ENCODE results near the gene HOXA7. TPM values are rescaled to one million over a fixed set of nuclear protein-coding genes. Genes with fewer than 3 reads are reported as not detected.

Gene HOXA7
- 10 to 100 TPM in 1 of 4 donors, 1 to 10 TPM in 3; 3.3 to 11.8 (median 5.7) TPM for total RNA-seq

DNA sequence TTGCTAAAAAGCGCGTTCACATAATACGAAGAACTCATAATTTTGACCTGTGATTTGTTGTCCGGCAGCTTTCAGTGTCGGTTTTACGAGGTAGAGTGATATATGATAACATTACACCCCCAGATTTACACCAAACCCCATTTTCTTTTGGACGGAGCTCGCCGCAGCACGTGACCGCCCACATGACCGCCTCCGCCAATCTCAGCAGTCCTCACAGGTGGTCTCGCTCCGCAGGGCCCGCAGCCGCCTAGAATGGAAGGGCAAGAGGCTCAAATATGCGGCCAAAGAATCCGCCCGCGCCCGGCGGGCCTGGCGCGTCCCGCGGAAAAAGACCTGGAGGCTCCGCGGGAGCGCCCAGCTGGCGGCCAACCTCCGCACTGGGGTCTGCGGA, at the start of gene HOXA7:
HOXA7 (minus strand) TSS at position 168 of the 391 bp plus-strand sequence; CDS start at position 38, 130 bp downstream.
- Histone ChIP-seq H3K4me1 (peaks cover 3 to 60% (median 13%) of the 10 kb centered on the region in 4 donors), H3K9me3 (peaks cover 0 to 7% (median 0%) of the 10 kb centered on the region in 4 donors), H3K4me3 (peak within 1 kb of the TSS; percentile 33 to 81 (median 55)), H3K36me3 (no peaks in the 10 kb centered on the region), H3K27me3 (no peaks in the 10 kb centered on the region), H3K27ac (peak within 1 kb of the TSS; percentile 69 to 93 (median 84))
- peak; percentile 25 to 83 (median 76) for DNase-seq
- TF ChIP-seq POLR2A (IDR thresholded peaks at IDR 0.05), result peak in 1 of 2 donors; percentile 39
- no peak for TF ChIP-seq CTCF (IDR thresholded peaks at IDR 0.05)

DNA sequence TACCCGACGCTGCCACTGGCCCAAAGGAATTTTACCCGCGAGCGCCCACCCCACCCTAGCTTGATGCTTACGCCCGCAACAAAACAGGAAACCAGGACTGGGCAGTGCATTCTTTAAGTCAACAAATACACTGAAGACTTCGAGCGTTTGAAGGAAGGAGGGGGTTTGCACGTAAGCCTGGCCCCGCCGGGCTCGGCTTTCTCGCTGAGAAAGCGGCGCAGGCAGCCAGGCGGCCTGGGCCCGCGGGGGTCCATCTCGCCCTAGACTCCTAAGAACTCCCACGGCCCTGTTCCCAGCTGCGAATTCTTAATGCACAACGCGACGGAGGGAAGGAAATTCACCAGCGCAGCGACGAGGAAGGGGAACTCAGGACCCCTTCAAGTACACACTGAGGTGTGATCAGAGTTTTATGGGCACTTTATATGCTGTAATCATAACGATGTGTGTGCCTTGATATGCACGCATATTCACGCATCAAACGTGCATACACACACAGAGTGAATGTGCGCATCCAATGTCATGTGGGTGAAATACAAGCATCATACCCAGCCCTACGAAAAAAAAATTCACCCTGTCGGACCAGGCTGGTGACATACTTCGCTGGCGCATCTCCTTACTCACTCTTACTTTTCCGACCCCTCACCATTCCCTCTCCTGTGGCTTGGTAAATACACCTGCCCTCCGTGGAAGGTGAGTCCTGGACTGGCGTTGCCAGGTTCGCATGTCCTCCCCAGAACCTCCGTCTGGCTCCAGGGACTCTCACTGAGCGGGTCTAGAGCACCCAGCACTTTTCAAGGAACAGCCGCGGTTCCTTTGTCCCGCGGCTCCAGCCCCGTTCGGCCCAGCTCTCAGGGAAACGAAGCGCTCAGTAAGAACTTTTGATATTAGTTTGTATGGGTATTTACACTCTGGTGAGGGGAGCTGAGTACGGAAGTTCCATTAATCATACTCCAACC, 49.1 kb upstream of the HOXA7 start:
- no peaks in the 10 kb centered on the region for H3K36me3 ChIP-seq
- peaks cover 0 to 77% of the 10 kb centered on the region in 2 donors for H3K27me3 ChIP-seq
- H3K4me3 ChIP-seq, result no peak overlapping the region
- TF ChIP-seq POLR2A (IDR thresholded peaks at IDR 0.05) (no peak), CTCF (IDR thresholded peaks at IDR 0.05) (no peak)
- no peak for DNase-seq
- H3K27ac ChIP-seq, result no peak overlapping the region
- peaks cover 0 to 27% (median 5%) of the 10 kb centered on the region in 4 donors for H3K4me1 ChIP-seq
- H3K9me3 ChIP-seq, result no peaks in the 10 kb centered on the region

- peak in 1 of 3 donors; percentile 53 for DNase-seq
- no peak overlapping the region for H3K4me3 ChIP-seq
- H3K27ac ChIP-seq, result no peak overlapping the region
- TF ChIP-seq POLR2A (IDR thresholded peaks at IDR 0.05) (no peak), CTCF (IDR thresholded peaks at IDR 0.05) (no peak)
- H3K27me3 ChIP-seq, result peaks cover 0 to 76% of the 10 kb centered on the region in 2 donors
- no peaks in the 10 kb centered on the region for H3K36me3 ChIP-seq
- H3K4me1 ChIP-seq, result peaks cover 0 to 31% (median 11%) of the 10 kb centered on the region in 4 donors
- H3K9me3 ChIP-seq, result no peaks in the 10 kb centered on the region
Observed at GRCh38 chr7:27204851-27205322, 48.4 kb upstream of the HOXA7 start.

DNA sequence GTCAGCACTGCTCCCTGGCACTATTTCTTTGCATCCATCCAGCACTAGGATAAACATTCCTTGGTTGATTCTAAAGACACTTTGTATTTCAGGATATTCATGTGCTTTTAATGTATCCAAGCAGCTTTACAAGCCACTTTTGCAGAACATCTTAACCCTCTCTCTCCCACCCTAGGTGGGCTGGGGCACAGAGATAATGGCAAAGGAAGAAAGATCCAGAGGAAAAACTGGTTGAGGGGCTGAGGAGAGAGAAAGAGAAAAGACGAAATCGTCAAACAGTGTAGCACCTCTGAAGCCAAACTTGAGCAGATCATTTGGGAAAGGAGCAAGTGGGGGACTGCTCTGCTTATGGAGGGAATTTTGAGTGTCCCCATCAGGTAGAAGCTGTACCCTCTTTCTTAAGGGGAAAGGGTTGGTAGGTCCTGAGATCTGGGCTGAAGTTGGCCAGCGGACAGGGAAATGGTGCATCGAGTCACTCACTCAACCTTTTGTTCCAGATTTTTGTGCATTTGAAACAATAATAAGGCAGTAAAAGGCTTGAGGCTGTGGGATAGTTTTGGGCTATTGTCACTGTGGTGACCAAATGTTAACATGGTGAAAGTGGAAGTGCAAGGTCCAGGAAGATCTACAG, 47.6 kb upstream of the HOXA7 start:
- Histone ChIP-seq H3K27ac (no peak overlapping the region), H3K36me3 (no peaks in the 10 kb centered on the region), H3K4me1 (peaks cover 1 to 36% (median 13%) of the 10 kb centered on the region in 4 donors), H3K27me3 (peaks cover 0 to 76% of the 10 kb centered on the region in 2 donors), H3K9me3 (peaks cover 0 to 4% (median 0%) of the 10 kb centered on the region in 4 donors), H3K4me3 (no peak overlapping the region)
- DNase-seq, result no peak
- TF ChIP-seq POLR2A (IDR thresholded peaks at IDR 0.05) (no peak), CTCF (IDR thresholded peaks at IDR 0.05) (no peak)

- H3K4me3 ChIP-seq, result no peak overlapping the region
- TF ChIP-seq CTCF (IDR thresholded peaks at IDR 0.05), result no peak
- TF ChIP-seq POLR2A (IDR thresholded peaks at IDR 0.05), result no peak
- DNase-seq, result peak in 1 of 3 donors; percentile 33
- peaks cover 4 to 42% (median 13%) of the 10 kb centered on the region in 4 donors for H3K4me1 ChIP-seq
- H3K9me3 ChIP-seq, result peaks cover 0 to 6% (median 0%) of the 10 kb centered on the region in 4 donors
- H3K36me3 ChIP-seq, result no peaks in the 10 kb centered on the region
- peaks cover 0 to 82% of the 10 kb centered on the region in 2 donors for H3K27me3 ChIP-seq
- no peak overlapping the region for H3K27ac ChIP-seq
Observed at GRCh38 chr7:27203365-27203953, 47.0 kb upstream of the HOXA7 start.

Data from Peyer's patch (tissue), 4 donors.